Nephron progenitor cell (in vitro differentiated cells): ENCODE measurements around the gene SNX27.
A peak's percentile ranks its signal among the peaks of the same experiment; 100 is the strongest.

ENCODE experiments used
- DNase-seq: peaks from one replicate; pipeline ENCODE4 v3.0.0; 2021
- H3K27ac Mint-ChIP-seq: 2 replicates; pipeline ENCODE4 v1.8.0; 2021; ENCODE audit warnings: mild to moderate bottlenecking, moderate library complexity, mixed read lengths
- H3K27me3 Mint-ChIP-seq: 2 replicates; pipeline ENCODE4 v1.8.0; 2021; ENCODE audit warnings: mild to moderate bottlenecking, low read depth, mixed read lengths; ENCODE audit not compliant: poor library complexity
- H3K36me3 Mint-ChIP-seq: 2 replicates; pipeline ENCODE4 v1.8.0; 2021; ENCODE audit warnings: low read depth, mixed read lengths
- H3K4me1 Mint-ChIP-seq: 2 replicates; pipeline ENCODE4 v1.8.0; 2021; ENCODE audit warnings: mixed read lengths
- H3K4me3 Mint-ChIP-seq: 2 replicates; pipeline ENCODE4 v1.8.0; 2021; ENCODE audit warnings: mild to moderate bottlenecking, moderate library complexity, mixed read lengths
- H3K9me3 Mint-ChIP-seq: 2 replicates; pipeline ENCODE4 v1.8.0; 2021; ENCODE audit warnings: mild to moderate bottlenecking, moderate library complexity, mixed read lengths
- TF ChIP-seq, protein P1 (sequence below): fragments of 200-600 bp; sonication (generic); IDR thresholded peaks from 2 replicates; pipeline ENCODE4 v1.5.0; 2021; ENCODE audit warnings: antibody characterized with exemption

Gene SNX27

DNA sequence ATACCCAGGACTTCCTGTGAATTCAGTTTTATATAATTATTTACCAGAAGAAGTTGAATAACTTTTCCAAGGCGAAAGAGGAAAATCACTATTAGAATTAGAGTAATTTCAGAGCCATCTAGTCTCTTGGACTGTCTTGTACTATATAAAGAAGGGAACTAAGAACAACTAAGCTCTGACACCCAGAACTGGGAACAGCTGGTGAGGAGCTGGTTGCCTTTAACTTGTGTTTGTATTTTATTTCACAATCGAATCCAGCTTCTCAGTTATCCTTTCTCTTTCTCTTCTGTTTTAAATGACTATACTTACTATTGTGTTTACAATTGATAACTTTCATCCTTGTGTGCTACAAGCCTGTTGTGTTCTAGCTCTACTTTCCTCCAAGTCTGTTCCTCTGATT lies 8.4 kb downstream of the SNX27 start:
- DNase-seq: no peak
- H3K9me3 Mint-ChIP-seq: no peaks in the 10 kb centered on the region
- H3K27me3 Mint-ChIP-seq: peaks cover 2% of the 10 kb centered on the region
- H3K27ac Mint-ChIP-seq: peak overlapping the region; percentile 60
- TF ChIP-seq, protein P1, sequence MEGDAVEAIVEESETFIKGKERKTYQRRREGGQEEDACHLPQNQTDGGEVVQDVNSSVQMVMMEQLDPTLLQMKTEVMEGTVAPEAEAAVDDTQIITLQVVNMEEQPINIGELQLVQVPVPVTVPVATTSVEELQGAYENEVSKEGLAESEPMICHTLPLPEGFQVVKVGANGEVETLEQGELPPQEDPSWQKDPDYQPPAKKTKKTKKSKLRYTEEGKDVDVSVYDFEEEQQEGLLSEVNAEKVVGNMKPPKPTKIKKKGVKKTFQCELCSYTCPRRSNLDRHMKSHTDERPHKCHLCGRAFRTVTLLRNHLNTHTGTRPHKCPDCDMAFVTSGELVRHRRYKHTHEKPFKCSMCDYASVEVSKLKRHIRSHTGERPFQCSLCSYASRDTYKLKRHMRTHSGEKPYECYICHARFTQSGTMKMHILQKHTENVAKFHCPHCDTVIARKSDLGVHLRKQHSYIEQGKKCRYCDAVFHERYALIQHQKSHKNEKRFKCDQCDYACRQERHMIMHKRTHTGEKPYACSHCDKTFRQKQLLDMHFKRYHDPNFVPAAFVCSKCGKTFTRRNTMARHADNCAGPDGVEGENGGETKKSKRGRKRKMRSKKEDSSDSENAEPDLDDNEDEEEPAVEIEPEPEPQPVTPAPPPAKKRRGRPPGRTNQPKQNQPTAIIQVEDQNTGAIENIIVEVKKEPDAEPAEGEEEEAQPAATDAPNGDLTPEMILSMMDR: no peak
- H3K4me1 Mint-ChIP-seq: peaks cover 29% of the 10 kb centered on the region
- no peak overlapping the region for H3K4me3 Mint-ChIP-seq
- H3K36me3 Mint-ChIP-seq: peaks cover 19% of the 10 kb centered on the region

DNA sequence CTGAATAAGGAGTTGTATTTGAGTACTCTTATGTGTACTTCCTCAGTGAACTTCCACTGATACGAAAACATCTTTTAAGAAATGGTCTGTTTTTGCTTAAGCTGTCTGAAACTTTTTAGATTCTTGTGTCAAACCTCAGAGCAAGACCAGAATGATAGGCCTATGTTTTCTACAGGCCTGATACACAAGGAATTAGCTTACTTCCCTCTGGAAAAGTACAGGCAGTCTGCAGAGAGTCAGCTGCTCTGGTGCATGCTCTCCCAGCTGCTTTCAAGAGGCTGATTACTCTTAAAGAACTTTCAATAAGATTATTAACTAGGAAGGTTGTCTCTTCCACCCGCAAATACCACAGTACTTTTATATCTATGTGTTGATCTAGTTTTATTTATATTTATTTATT lies 9.5 kb downstream of the SNX27 start:
- H3K4me1 Mint-ChIP-seq: peaks cover 19% of the 10 kb centered on the region
- H3K27ac Mint-ChIP-seq: no peak overlapping the region
- no peak for DNase-seq
- peaks cover 20% of the 10 kb centered on the region for H3K36me3 Mint-ChIP-seq
- no peaks in the 10 kb centered on the region for H3K9me3 Mint-ChIP-seq
- peaks cover 2% of the 10 kb centered on the region for H3K27me3 Mint-ChIP-seq
- TF ChIP-seq, protein P1: no peak
- no peak overlapping the region for H3K4me3 Mint-ChIP-seq

DNA sequence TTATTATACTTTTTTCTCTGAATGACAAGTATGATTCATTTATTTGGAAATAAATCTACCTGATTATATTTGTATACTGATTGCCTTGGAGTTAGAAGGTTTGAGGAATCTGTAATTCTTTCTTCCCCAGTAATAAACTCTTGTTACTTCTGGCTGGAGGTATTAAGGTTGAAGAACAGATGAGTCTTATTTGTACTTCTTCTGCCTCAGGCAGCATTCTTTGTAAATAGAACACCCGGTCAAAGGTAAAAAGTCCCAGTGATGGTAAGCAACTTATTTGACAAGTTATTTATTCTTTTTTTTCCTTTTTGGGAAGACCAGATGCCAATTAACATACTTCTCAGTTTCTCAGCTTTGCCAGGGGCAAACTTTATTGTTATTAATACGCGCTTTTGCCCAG lies 12.9 kb downstream of the SNX27 start:
- TF ChIP-seq, protein P1: no peak
- H3K4me1 Mint-ChIP-seq: peaks cover 6% of the 10 kb centered on the region
- H3K27me3 Mint-ChIP-seq: no peaks in the 10 kb centered on the region
- peaks cover 44% of the 10 kb centered on the region for H3K36me3 Mint-ChIP-seq
- no peak for DNase-seq
- H3K27ac Mint-ChIP-seq: no peak overlapping the region
- no peaks in the 10 kb centered on the region for H3K9me3 Mint-ChIP-seq
- H3K4me3 Mint-ChIP-seq: no peak overlapping the region

DNA sequence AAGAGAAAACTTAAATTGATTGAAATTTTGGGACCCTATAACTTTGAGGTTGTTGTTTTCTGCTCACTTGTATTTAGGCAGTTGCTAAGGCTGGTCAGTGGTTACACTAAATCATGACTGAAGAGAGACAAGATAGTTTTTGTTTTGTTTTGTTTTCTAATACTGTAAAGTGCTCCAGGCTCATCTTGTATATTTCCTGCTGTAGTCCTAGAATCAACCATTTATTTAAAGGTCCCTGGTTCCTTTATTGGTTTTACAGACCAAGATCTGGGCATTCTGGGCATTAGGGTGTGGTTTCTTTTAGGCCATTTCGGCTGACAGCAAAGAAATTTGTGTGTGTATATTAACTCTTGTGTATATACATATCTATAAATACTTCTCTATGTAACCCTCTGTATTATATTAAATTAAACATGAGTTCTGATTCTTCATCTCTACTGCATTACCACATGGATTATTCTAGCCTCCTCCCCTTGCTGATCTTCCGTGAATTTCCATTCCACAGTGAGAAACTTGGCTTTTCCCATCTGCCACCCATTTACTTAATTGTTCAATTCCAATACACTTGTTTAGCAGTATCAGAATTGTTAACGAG lies 15.0 kb downstream of the SNX27 start:
- no peaks in the 10 kb centered on the region for H3K9me3 Mint-ChIP-seq
- H3K4me1 Mint-ChIP-seq: peaks cover 2% of the 10 kb centered on the region
- peaks cover 41% of the 10 kb centered on the region for H3K36me3 Mint-ChIP-seq

DNA sequence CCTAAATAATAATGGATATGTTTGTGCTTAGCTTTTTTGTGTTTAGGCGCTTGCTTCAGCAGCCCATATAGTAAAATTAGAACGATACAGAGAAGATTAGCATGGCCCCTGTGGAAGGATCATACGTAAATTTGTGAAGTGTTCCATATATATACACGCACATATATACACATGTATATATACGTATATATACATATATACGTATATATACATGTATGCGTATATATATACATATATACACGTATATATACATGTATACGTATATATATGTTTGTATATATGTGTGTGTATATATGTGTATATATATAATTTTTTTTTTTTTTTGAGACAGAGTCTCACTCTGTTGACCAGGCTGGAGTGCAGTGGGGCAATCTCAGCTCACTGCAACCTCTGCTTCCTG lies 17.4 kb downstream of the SNX27 start:
- DNase-seq: no peak
- H3K36me3 Mint-ChIP-seq: peaks cover 38% of the 10 kb centered on the region
- H3K4me3 Mint-ChIP-seq: no peak overlapping the region
- TF ChIP-seq, protein P1: no peak
- H3K27ac Mint-ChIP-seq: no peak overlapping the region
- H3K4me1 Mint-ChIP-seq: peaks cover 15% of the 10 kb centered on the region
- H3K27me3 Mint-ChIP-seq: no peaks in the 10 kb centered on the region
- H3K9me3 Mint-ChIP-seq: no peaks in the 10 kb centered on the region

More for the DNA sequence above, 15.0 kb downstream of the SNX27 start:
- Mint-ChIP-seq H3K27ac (no peak overlapping the region), H3K27me3 (no peaks in the 10 kb centered on the region), H3K4me3 (no peak overlapping the region)
- TF ChIP-seq, protein P1: no peak
- DNase-seq: no peak

DNA sequence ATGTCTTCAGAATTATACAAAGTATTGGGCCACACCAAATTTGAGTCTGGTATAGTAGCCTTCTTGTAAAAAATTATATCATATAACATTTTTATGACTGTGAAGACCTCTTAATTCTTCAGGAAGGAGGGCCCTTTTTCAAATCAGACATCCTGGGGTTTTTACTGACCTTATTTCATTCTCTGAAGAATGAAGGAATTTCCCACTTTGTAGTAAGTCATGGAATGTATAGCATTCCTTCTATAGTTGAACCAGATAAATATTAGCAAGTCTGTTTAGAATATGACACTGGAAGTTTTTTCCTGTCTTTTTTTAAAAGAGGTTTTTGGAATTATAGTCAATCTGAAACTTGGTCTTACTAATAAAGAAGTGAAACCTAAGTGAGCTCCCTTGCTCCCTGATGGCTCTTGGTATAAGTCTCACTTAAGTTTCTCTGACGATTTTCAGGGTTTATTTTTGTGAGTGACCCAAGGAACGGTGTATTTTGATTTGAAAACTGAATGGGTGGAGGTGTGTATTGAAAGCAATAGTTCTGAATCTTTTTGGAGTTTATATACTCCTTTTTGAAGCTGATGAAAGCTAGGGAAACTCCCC lies 23.7 kb downstream of the SNX27 start:
- TF ChIP-seq, protein P1: no peak
- no peaks in the 10 kb centered on the region for H3K27me3 Mint-ChIP-seq

More for the DNA sequence above, 23.7 kb downstream of the SNX27 start:
- no peak for DNase-seq
- Mint-ChIP-seq H3K4me3 (no peak overlapping the region), H3K36me3 (peaks cover 21% of the 10 kb centered on the region), H3K4me1 (peaks cover 15% of the 10 kb centered on the region), H3K27ac (no peak overlapping the region), H3K9me3 (no peaks in the 10 kb centered on the region)
